H9 (cell line): ENCODE data around the gene AREG. TPM values are rescaled to one million over a fixed set of nuclear protein-coding genes. Genes with fewer than 3 reads are reported as not detected.

Experiments used
- DNase-seq: peaks from one replicate; pipeline ENCODE4 v3.0.0-alpha.2; 2017
- H2AFZ ChIP-seq: one replicate; pipeline ENCODE4 v1.6.1; 2013; ENCODE audit warnings: mild to moderate bottlenecking, low read length, control low read depth, moderate library complexity
- H2AK5ac ChIP-seq: 2 replicates; pipeline ENCODE4 v1.6.1; 2013; ENCODE audit warnings: low read length, control low read depth, mixed read lengths; ENCODE audit not compliant: insufficient read length
- H2BK120ac ChIP-seq: one replicate; pipeline ENCODE4 v1.6.1; 2013; ENCODE audit warnings: low read depth, mild to moderate bottlenecking, low read length, control low read depth, inconsistent platforms; ENCODE audit not compliant: poor library complexity, severe bottlenecking
- H2BK12ac ChIP-seq: 2 replicates; pipeline ENCODE4 v1.6.1; 2013; ENCODE audit warnings: low read length, control low read depth, mixed read lengths, low read depth; ENCODE audit not compliant: insufficient read length
- H2BK15ac ChIP-seq: 2 replicates; pipeline ENCODE4 v1.6.1; 2013; ENCODE audit warnings: low read depth, low read length, control low read depth
- H2BK20ac ChIP-seq: one replicate; pipeline ENCODE4 v1.6.1; 2013; ENCODE audit warnings: low read depth, mild to moderate bottlenecking, low read length, control low read depth, inconsistent platforms; ENCODE audit not compliant: poor library complexity, severe bottlenecking
- H2BK5ac ChIP-seq: 2 replicates; pipeline ENCODE4 v1.6.1; 2013; ENCODE audit warnings: low read length, control low read depth, mixed read lengths; ENCODE audit not compliant: insufficient read length
- H3K14ac ChIP-seq: 2 replicates; pipeline ENCODE4 v1.6.1; 2013; ENCODE audit warnings: low read length, control low read depth; ENCODE audit not compliant: insufficient read depth
- H3K18ac ChIP-seq: 2 replicates; pipeline ENCODE4 v1.6.1; 2013; ENCODE audit warnings: low read depth, mild to moderate bottlenecking, mixed read lengths, low read length, control low read depth; ENCODE audit not compliant: insufficient read length
- H3K23ac ChIP-seq: 2 replicates; pipeline ENCODE4 v1.6.1; 2013; ENCODE audit warnings: low read length, control low read depth, mixed read lengths, low read depth; ENCODE audit not compliant: insufficient read length
- H3K23me2 ChIP-seq: 2 replicates; pipeline ENCODE4 v1.6.1; 2013; ENCODE audit warnings: low read depth, mild to moderate bottlenecking, mixed read lengths, low read length, control low read depth; ENCODE audit not compliant: insufficient read length, poor library complexity, severe bottlenecking
- H3K27ac ChIP-seq: 2 replicates; pipeline ENCODE4 v1.5.1; 2013; ENCODE audit warnings: low read length, control low read depth, mixed read lengths, low read depth; ENCODE audit not compliant: insufficient read length
- H3K27me3 ChIP-seq: 2 replicates; pipeline ENCODE4 v1.6.1; 2013; ENCODE audit warnings: low read length, control low read depth, inconsistent platforms; ENCODE audit not compliant: insufficient read depth
- H3K4ac ChIP-seq: 2 replicates; pipeline ENCODE4 v1.6.1; 2013; ENCODE audit warnings: low read depth, mild to moderate bottlenecking, control low read depth, inconsistent platforms, low read length, moderate library complexity
- H3K4me1 ChIP-seq: 2 replicates; pipeline ENCODE4 v1.6.1; 2013; ENCODE audit warnings: low read length, control low read depth, inconsistent platforms; ENCODE audit not compliant: insufficient read depth
- H3K4me2 ChIP-seq: 2 replicates; pipeline ENCODE4 v1.6.1; 2013; ENCODE audit warnings: low read length, control low read depth, mixed read lengths; ENCODE audit not compliant: insufficient read length, insufficient read depth
- H3K56ac ChIP-seq: 2 replicates; pipeline ENCODE4 v1.6.1; 2013; ENCODE audit warnings: low read depth, mild to moderate bottlenecking, mixed read lengths, low read length, control low read depth; ENCODE audit not compliant: insufficient read length
- H3K79me1 ChIP-seq: 2 replicates; pipeline ENCODE4 v1.6.1; 2013; ENCODE audit warnings: low read depth, mild to moderate bottlenecking, moderate library complexity, low read length, control low read depth, inconsistent platforms; ENCODE audit not compliant: insufficient read depth, poor library complexity, severe bottlenecking
- H3K79me2 ChIP-seq: 2 replicates; pipeline ENCODE4 v1.6.1; 2013; ENCODE audit warnings: low read length, control low read depth, inconsistent platforms; ENCODE audit not compliant: insufficient read depth
- H3K9ac ChIP-seq: 2 replicates; pipeline ENCODE4 v1.6.1; 2013; ENCODE audit warnings: low read length, control low read depth, mixed read lengths; ENCODE audit not compliant: insufficient read length; ENCODE audit errors: extremely low read depth
- H3K9me3 ChIP-seq: one replicate; pipeline ENCODE4 v1.6.1; 2013; ENCODE audit warnings: low read depth, low read length, inconsistent platforms; ENCODE audit not compliant: control insufficient read depth
- H3T11ph ChIP-seq: one replicate; pipeline ENCODE4 v1.6.1; 2013; ENCODE audit warnings: mild to moderate bottlenecking, low read length, control low read depth, inconsistent platforms
- H4K20me1 ChIP-seq: one replicate; pipeline ENCODE4 v1.6.1; 2013; ENCODE audit not compliant: control insufficient read depth, insufficient read length, insufficient read depth
- H4K5ac ChIP-seq: 2 replicates; pipeline ENCODE4 v1.6.1; 2013; ENCODE audit warnings: low read depth, mild to moderate bottlenecking, mixed read lengths, low read length, control low read depth; ENCODE audit not compliant: insufficient read length
- H4K8ac ChIP-seq: replicated peaks from 2 replicates; pipeline ENCODE4 v1.6.1; 2013; ENCODE audit warnings: low read length, control low read depth, mixed read lengths, low read depth; ENCODE audit not compliant: insufficient read length
- H4K91ac ChIP-seq: 2 replicates; pipeline ENCODE4 v1.6.1; 2013; ENCODE audit warnings: low read depth, mild to moderate bottlenecking, moderate library complexity, mixed read lengths, low read length, control low read depth; ENCODE audit not compliant: insufficient read length
- H3K27ac Mint-ChIP-seq, 3 experiments: 2 replicates in 2 of 3; 3 replicates in 1 of 3; pipeline ENCODE4 v1.8.0; 2020 to 2021; ENCODE audit warnings: mixed read lengths in 3 of 3, mild to moderate bottlenecking in 1 of 3, moderate library complexity in 1 of 3
- H3K27me3 Mint-ChIP-seq: 2 replicates; pipeline ENCODE4 v1.8.0; 2021; ENCODE audit warnings: low read depth, mild to moderate bottlenecking, moderate library complexity, mixed read lengths
- H3K36me3 Mint-ChIP-seq, 3 experiments: 2 replicates in 2 of 3; 3 replicates in 1 of 3; pipeline ENCODE4 v1.8.0; 2020 to 2021; ENCODE audit warnings: low read depth in 3 of 3, mixed read lengths in 3 of 3; ENCODE audit not compliant: insufficient read depth in 1 of 3
- H3K4me1 Mint-ChIP-seq, 2 experiments: 2 replicates each; pipeline ENCODE4 v1.8.0; 2020; ENCODE audit warnings: mixed read lengths in 2 of 2
- H3K4me3 Mint-ChIP-seq, 2 experiments: 2 replicates in 1 of 2; 3 replicates in 1 of 2; pipeline ENCODE4 v1.8.0; 2020 to 2021; ENCODE audit warnings: mild to moderate bottlenecking in 2 of 2, mixed read lengths in 2 of 2, moderate library complexity in 1 of 2
- H3K9me3 Mint-ChIP-seq, 2 experiments: 2 replicates in 1 of 2; 3 replicates in 1 of 2; pipeline ENCODE4 v1.8.0; 2020; ENCODE audit warnings: mild to moderate bottlenecking in 2 of 2, mixed read lengths in 2 of 2, moderate library complexity in 1 of 2
- WGBS: extraction: QIAGEN DNeasy Blood & Tissue Kit; methylation state at CpG from one replicate; pipeline ENCODE4 v1.1.7; 2013; ENCODE audit warnings: missing lambda C conversion rate, low lambda C conversion rate, mixed read lengths; ENCODE audit not compliant: insufficient read length; ENCODE audit errors: extremely low coverage; 5-methylcytosine and 5-hydroxymethylcytosine counted together
- total RNA-seq: library from RNA; stranded (reverse); gene quantifications from 2 replicates; pipeline ENCODE4 v1.2.1, GENCODE V29; 2021
- TF ChIP-seq, protein P1 (sequence below): fragments of 200-600 bp; sonication (generic); conservative IDR thresholded peaks from 3 replicates; pipeline ENCODE4 v1.8.0; 2021; ENCODE audit warnings: antibody characterized with exemption, mild to moderate bottlenecking

Gene AREG
- total RNA-seq, 1 experiment from 2014 or later: 0.28 TPM

GRCh38 chr4:74402692-74403456 lies 42.1 kb upstream of the AREG start:
- no CpG with 5 or more reads among the region's 5 CpGs for WGBS
- no peaks in the 10 kb centered on the region for H3K27me3 Mint-ChIP-seq

More at GRCh38 chr4:74402692-74403456, 42.1 kb upstream of the AREG start:
- H3K4me2 ChIP-seq: no peak overlapping the region
- no peak overlapping the region for H2BK5ac ChIP-seq
- H3K56ac ChIP-seq: no peak overlapping the region
- H3K23me2 ChIP-seq: no peaks in the 10 kb centered on the region
- H3K14ac ChIP-seq: no peak overlapping the region
- H3K79me1 ChIP-seq: no peaks in the 10 kb centered on the region
- TF ChIP-seq, protein P1, sequence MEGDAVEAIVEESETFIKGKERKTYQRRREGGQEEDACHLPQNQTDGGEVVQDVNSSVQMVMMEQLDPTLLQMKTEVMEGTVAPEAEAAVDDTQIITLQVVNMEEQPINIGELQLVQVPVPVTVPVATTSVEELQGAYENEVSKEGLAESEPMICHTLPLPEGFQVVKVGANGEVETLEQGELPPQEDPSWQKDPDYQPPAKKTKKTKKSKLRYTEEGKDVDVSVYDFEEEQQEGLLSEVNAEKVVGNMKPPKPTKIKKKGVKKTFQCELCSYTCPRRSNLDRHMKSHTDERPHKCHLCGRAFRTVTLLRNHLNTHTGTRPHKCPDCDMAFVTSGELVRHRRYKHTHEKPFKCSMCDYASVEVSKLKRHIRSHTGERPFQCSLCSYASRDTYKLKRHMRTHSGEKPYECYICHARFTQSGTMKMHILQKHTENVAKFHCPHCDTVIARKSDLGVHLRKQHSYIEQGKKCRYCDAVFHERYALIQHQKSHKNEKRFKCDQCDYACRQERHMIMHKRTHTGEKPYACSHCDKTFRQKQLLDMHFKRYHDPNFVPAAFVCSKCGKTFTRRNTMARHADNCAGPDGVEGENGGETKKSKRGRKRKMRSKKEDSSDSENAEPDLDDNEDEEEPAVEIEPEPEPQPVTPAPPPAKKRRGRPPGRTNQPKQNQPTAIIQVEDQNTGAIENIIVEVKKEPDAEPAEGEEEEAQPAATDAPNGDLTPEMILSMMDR: no peak
- no peaks in the 10 kb centered on the region for H3K4me1 ChIP-seq
- H2BK20ac ChIP-seq: no peak overlapping the region
- H4K91ac ChIP-seq: no peak overlapping the region
- no peak overlapping the region for H2BK15ac ChIP-seq
- no peak overlapping the region for H4K8ac ChIP-seq
- H3K9ac ChIP-seq: no peak overlapping the region
- H4K20me1 ChIP-seq: no peaks in the 10 kb centered on the region
- no peak overlapping the region for H2BK120ac ChIP-seq
- H3K9me3 ChIP-seq: no peaks in the 10 kb centered on the region
- H3T11ph ChIP-seq: no peak overlapping the region
- Mint-ChIP-seq H3K4me3 (no peak overlapping the region), H3K4me1 (peaks cover 0 to 6% of the 10 kb centered on the region in 2 experiments; a peak in 1 of 4 replicates), H3K36me3 (no peaks in the 10 kb centered on the region; a peak in 1 of 7 replicates), H3K27ac (no peak overlapping the region), H3K9me3 (no peaks in the 10 kb centered on the region; a peak in 2 of 5 replicates)
- H3K23ac ChIP-seq: no peak overlapping the region
- H3K18ac ChIP-seq: no peak overlapping the region
- no peak for DNase-seq
- H2AK5ac ChIP-seq: no peak overlapping the region
- H3K27me3 ChIP-seq: no peaks in the 10 kb centered on the region
- H2BK12ac ChIP-seq: no peak overlapping the region
- H4K5ac ChIP-seq: no peak overlapping the region
- no peak overlapping the region for H2AFZ ChIP-seq
- no peak overlapping the region for H3K27ac ChIP-seq
- no peak overlapping the region for H3K4ac ChIP-seq
- H3K79me2 ChIP-seq: no peaks in the 10 kb centered on the region
